HG03039 (cell line): ENCODE data around the gene CLEC18C.
"Not testable (repeated sequence)": the region's sequence is repeated elsewhere in the genome, so short reads cannot be mapped to it uniquely, and the experiment has no call there.

Source experiments
- ATAC-seq: cut with Tn5 transposase; IDR thresholded peaks from one replicate; pipeline ENCODE4 v1.9.1; 2021; ENCODE audit warnings: mild to moderate bottlenecking, moderate library complexity; ENCODE audit not compliant: unreplicated experiment

Gene CLEC18C

GRCh38 chr16:70173212-70173837 is at the start of gene CLEC18C:
Gene CLEC18C (plus strand): TSS chr16:70173787. CDS start chr16:70174279, 492 bp downstream.
- ATAC-seq = not testable (repeated sequence)

GRCh38 chr16:70123822-70124221 is 49.8 kb upstream of the CLEC18C start:
- not testable (repeated sequence) for ATAC-seq

GRCh38 chr16:70126226-70126625 is 47.4 kb upstream of the CLEC18C start:
- ATAC-seq = not testable (repeated sequence)

GRCh38 chr16:70127706-70128105 is 45.9 kb upstream of the CLEC18C start:
- ATAC-seq = not testable (repeated sequence)

GRCh38 chr16:70128844-70129243 is 44.7 kb upstream of the CLEC18C start:
- ATAC-seq = not testable (repeated sequence)

GRCh38 chr16:70135796-70136195 is 37.8 kb upstream of the CLEC18C start:
- ATAC-seq = not testable (repeated sequence)

GRCh38 chr16:70136595-70136994 is 37.0 kb upstream of the CLEC18C start:
- ATAC-seq = not testable (repeated sequence)

GRCh38 chr16:70142739-70143138 is 30.8 kb upstream of the CLEC18C start:
- ATAC-seq = not testable (repeated sequence)

GRCh38 chr16:70143231-70143895 is 30.2 kb upstream of the CLEC18C start:
- ATAC-seq = not testable (repeated sequence)

- ATAC-seq = not testable (repeated sequence)
Observed at GRCh38 chr16:70147853-70148252, 25.7 kb upstream of the CLEC18C start.

- not testable (repeated sequence) for ATAC-seq
Observed at GRCh38 chr16:70148453-70148852, 25.1 kb upstream of the CLEC18C start.

- not testable (repeated sequence) for ATAC-seq
Observed at GRCh38 chr16:70149296-70149695, 24.3 kb upstream of the CLEC18C start.

GRCh38 chr16:70151391-70151790 is 22.2 kb upstream of the CLEC18C start:
- no peak for ATAC-seq

- no peak for ATAC-seq
Observed at GRCh38 chr16:70151941-70152509, 21.6 kb upstream of the CLEC18C start.

GRCh38 chr16:70152578-70153302 is 20.8 kb upstream of the CLEC18C start:
- ATAC-seq = no peak

- not testable (repeated sequence) for ATAC-seq
Observed at GRCh38 chr16:70154736-70155135, 18.9 kb upstream of the CLEC18C start.

- ATAC-seq = no peak
Observed at GRCh38 chr16:70156207-70156978, 17.2 kb upstream of the CLEC18C start.

- no peak for ATAC-seq
Observed at GRCh38 chr16:70157105-70157476, 16.5 kb upstream of the CLEC18C start.

- no peak for ATAC-seq
Observed at GRCh38 chr16:70157477-70158260, 15.9 kb upstream of the CLEC18C start.
